Measurements from ENCODE around the gene PSMA7.

Gene PSMA7

DNA sequence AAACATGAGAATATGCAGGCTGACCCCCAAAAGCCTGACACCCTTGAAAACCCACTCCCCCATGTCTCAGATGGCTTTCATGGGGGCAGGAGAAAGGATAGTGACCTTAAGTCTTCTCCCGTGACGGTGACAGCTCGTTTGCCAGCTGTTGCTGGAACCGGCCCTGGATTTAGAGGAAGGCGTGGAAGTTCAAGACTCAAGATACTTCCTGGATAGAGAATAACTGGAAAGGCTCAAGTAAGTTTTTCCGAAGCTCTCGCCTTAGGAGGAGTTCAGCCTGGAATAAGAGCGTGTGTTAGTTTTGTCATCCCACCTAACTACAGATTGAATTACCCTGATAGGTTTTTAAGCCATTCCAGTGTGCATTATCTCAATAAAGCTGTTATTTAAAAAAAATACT is 28.1 kb upstream of the PSMA7 start:
- DNase-seq (ENCODE audit: low read depth in 2 of 2): no peak

DNA sequence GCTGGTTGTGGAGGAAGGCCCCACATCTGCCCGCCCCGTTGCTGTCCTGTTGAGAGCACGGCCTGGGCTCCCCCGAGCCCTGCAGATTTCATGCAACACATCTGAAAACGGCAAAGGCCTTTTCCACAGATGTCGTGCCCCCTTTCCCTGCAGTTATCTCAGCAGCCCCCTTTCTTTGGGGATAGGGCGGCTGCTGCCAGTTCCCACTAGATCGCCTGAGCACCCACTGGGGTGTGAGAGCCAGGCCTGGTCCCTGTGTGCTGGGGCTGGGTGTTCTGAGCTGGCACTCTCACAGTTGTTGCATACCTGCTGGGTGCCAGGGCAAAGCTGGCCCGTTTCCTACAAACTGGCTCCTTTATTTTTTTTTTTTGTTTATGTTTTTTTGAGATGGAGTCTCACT is 27.3 kb upstream of the PSMA7 start:
- DNase-seq (ENCODE audit: low read depth in 2 of 2): no peak

GRCh38 chr20:62168890-62169435 is 25.8 kb upstream of the PSMA7 start:
- no peak for DNase-seq (ENCODE audit: low read depth in 2 of 2)

GRCh38 chr20:62168061-62168460 is 24.9 kb upstream of the PSMA7 start:
- DNase-seq (ENCODE audit: low read depth in 2 of 2): no peak

DNA sequence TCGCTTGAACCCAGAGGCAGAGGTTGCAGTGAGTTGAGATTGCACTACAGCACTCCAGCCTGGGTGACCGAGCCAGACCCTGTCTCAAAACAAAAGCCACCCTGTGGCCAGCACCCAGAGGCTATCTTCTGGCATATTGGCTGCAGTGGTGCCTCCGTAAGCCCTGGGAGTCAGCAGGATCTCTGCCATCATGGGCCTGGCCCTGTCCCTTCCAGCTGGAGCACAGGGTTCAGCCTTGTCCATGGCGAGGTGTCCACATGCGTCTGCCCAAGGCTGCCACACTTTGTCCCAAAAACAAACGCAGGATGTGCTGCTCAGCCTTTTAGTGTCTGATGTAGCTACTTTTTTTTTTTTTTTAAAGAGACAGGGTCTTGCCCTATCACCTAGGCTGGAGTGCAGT is 24.3 kb upstream of the PSMA7 start:
- DNase-seq (ENCODE audit: low read depth in 2 of 2): no peak

GRCh38 chr20:62165762-62166399 is 22.7 kb upstream of the PSMA7 start:
- DNase-seq (ENCODE audit: low read depth in 2 of 2): no peak

GRCh38 chr20:62164879-62165761 is 21.9 kb upstream of the PSMA7 start:
- DNase-seq (ENCODE audit: low read depth in 2 of 2): no peak

DNA sequence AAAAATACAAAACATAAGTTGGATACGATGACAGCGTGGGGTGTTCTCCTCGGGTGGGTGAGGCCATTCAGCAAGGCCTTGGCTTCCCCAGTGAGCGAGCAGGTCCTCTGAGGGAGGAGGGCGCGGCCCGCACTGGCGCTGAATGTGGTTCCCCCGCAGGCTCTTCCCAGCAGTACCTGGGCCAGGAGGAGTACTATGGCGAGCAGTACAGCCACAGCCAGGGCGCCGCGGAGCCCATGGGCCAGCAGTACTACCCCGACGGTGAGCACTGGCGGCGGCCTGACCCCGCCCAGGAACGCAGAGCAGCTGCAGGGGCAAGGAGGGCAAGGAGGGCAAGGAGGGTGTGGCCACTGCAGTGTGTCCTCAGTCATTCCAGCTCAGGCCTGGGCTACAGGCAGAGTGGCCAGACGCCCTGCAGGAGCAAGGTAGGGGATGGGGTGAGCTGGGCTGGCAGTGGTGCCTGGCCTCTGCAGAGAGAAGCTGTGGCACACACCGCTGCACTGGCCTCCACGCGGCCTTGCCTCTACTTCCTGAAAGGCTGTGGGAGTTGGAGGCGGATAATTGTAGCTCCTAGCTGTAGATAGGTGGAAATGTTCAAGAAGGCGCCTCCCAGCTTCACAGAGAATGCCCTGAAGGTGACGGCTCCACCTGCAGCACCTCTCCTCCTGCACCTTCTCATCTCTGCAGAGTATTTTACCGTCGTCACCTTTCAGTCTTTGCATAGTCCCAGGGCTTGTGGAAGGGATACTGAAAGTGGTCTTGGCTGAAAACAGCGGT is 21.0 kb upstream of the PSMA7 start:
- DNase-seq (ENCODE audit: low read depth in 2 of 2): no peak

- no peak for DNase-seq (ENCODE audit: low read depth in 2 of 2)
Measured at GRCh38 chr20:62163485-62163865, 20.3 kb upstream of the PSMA7 start.

DNA sequence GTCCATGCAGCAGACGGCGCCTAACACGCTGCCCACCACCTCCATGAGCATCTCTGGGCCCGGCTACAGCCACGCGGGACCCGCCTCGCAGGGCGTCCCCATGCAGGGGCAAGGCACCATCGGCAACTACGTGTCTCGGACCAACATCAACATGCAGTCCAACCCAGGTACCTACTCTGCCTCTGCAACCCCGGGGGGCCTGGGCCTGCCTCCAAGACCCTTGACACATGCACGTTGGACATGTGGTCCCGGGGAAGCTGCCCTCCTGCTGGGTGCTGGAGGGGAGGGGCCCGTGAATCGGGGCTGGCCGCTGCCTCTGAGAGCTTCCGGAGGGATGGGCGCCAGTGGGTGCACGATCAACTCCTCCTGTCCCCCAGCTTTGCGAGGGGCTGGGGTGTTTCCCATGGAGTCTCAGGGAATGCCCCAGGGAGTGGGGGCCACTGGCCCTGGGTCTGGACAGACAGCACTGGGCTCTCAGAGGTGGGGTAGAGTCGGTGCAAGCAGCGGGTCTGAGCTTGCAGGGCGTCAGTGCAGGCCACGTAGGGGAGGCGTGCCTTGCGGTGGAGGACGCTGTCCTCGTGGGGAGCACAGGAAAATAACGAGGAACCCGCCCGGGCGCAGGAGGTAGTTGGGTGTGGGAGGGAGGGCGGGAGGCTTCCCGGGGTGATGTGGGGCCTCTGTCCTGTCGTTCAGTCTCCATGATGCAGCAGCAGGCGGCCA is 19.7 kb upstream of the PSMA7 start:
- DNase-seq (ENCODE audit: low read depth in 2 of 2): no peak

- no peak for DNase-seq (ENCODE audit: low read depth in 2 of 2)
Measured at GRCh38 chr20:62161347-62161746, 18.2 kb upstream of the PSMA7 start.

DNA sequence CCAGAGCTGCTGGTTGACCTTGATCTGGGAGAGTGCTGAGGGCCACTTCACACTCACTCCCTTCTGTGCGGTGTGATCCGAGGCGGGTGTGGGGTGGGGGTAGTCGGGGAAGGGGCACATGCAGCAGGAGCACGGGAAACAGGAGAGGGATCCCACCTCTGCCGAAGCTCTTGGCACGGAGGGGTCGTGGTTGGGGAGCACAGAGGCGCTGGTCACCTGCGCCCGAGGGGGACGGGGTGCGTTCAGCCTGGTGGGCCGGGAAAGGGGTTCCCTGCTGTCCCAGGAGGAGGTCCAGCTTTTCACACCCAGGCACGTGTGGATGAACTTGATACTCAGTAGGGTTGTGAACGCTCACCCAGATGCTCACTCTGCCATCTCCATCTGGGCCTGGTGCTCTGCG is 17.7 kb upstream of the PSMA7 start:
- DNase-seq (ENCODE audit: low read depth in 2 of 2): no peak

- no peak for DNase-seq (ENCODE audit: low read depth in 2 of 2)
Measured at GRCh38 chr20:62160253-62160652, 17.1 kb upstream of the PSMA7 start.

DNA sequence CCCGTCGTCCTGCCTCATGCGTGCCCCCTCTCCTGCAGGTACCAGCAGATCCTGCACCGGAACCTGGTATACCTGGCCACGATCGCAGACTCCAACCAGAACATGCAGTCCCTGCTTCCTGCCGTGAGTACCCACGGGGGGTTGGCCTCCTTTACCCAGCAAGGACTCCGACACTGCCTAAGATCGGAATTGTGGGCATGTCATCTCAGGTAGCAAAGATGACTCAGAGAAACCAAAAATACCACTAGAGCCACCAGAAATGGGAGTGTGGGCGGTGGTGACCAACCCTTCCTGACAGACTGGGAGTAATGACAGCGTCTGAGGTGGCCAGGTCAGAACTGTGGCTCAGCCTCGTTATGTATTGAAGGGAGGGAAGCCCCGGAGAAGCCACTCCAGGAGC is 16.6 kb upstream of the PSMA7 start:
- peak in 1 of 2 experiments; percentile 68 for DNase-seq (ENCODE audit: low read depth in 2 of 2)

- no peak for DNase-seq (ENCODE audit: low read depth in 2 of 2)
Measured at GRCh38 chr20:62159052-62159451, 15.9 kb upstream of the PSMA7 start.

GRCh38 chr20:62158541-62158940 is 15.3 kb upstream of the PSMA7 start:
- no peak for DNase-seq (ENCODE audit: low read depth in 2 of 2)

GRCh38 chr20:62158088-62158400 is 14.8 kb upstream of the PSMA7 start:
- no peak for DNase-seq (ENCODE audit: low read depth in 2 of 2)

DNA sequence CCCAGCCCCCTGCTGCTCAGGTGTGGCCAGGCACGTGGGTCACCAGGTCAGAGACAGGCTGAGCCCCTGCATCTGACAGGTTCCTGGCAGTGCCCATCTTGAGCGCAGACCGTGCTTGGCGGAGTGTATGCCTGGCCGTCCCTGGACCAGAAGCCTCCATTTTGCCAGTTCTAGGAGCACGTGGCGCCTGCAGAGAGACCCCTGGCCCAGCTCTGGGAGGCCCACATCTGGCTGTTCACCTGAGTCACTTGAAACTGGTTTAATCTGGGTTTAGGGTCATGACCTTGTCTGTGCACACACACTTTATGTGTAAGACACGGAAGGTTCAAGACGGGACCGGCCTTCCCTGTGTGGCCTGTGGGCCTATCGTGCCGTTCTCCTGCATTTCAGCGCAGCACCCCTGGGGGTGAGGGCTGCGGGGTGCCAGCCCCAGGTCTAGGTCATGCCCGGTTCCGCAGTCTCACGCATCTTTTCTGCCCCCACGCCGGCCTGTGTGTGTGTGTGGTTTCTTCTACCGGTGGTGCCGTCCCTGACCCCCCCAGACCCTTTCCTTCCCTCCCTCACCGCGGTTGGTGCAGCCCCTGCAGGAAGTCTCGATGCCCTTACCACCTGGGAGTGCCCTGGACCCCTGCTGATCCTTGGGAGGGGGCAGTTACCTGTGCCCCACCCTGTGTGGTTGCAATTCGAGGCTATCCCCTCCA is 14.3 kb upstream of the PSMA7 start:
- DNase-seq (ENCODE audit: low read depth in 2 of 2): no peak

GRCh38 chr20:62156592-62157386 is 13.6 kb upstream of the PSMA7 start:
- peak in 1 of 2 experiments; percentile 58 for DNase-seq (ENCODE audit: low read depth in 2 of 2)

DNA sequence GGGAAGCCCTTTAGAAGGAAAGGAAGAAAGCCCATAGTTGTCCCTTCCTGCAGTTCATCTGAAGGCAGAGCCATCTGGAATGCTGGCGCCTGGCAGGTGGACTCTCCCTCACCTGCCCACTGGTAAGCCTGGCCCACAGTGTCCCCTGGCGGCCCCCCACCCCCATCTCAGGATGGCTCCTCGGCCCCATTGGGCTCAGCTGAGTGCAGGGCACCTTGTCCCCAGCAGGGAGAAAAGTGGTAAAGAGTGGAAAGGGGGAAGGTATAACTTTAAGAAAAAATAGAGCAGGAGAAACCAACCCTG is 13.0 kb upstream of the PSMA7 start:
- DNase-seq (ENCODE audit: low read depth in 2 of 2): no peak
